Caco-2 (cell line): Measurements from ENCODE around the gene KRTAP25-1. TPM values are rescaled to one million over a fixed set of nuclear protein-coding genes. Genes with fewer than 3 reads are reported as not detected.

Experiments used
- Bru-seq: library from RNA; stranded (reverse); fragments of 400-500 nt; gene quantifications from one replicate; lab custom pipeline; 2021; lab: Mats Ljungman, UMichigan
- BruChase-seq, 2 experiments: library from RNA; stranded (reverse); fragments of 400-500 nt; gene quantifications; one replicate each; lab custom pipeline; 2021; lab: Mats Ljungman, UMichigan
- BruUV-seq: library from RNA; stranded (reverse); fragments of 400-500 nt; replicated peaks from 2 replicates; lab custom pipeline; 2021; lab: Mats Ljungman, UMichigan
- CTCF ChIA-PET: fragments of 300-600 bp; sonication (Branson Sonifier 250); formaldehyde crosslinking; loops from one replicate; lab custom pipeline; 2022; ENCODE audit warnings: antibody characterized with exemption; lab: Charles Lee
- POLR2A ChIA-PET: fragments of 300-600 bp; sonication (Branson Sonifier 250); formaldehyde crosslinking; loops from one replicate; lab custom pipeline; 2022; ENCODE audit warnings: antibody characterized with exemption; lab: Charles Lee
- DNase-seq, 2 experiments: peaks; one replicate each; pipeline versions ENCODE4 v3.0.0 to v3.0.0-alpha.2; 2020 to 2022
- H3K27me3 ChIP-seq: replicated peaks from 2 replicates; pipeline ENCODE4 v1.6.0; 2011; ENCODE audit warnings: low read length; ENCODE audit not compliant: control insufficient read depth, insufficient read depth
- H3K36me3 ChIP-seq: 2 replicates; pipeline ENCODE4 v1.5.1; 2011; ENCODE audit warnings: low read length; ENCODE audit not compliant: control insufficient read depth, insufficient read depth
- H3K4me1 ChIP-seq: fragments of 250-450 bp; sonication (Bioruptor Pico); 2 replicates; pipeline ENCODE4 v1.5.1; 2020; ENCODE audit warnings: mild to moderate bottlenecking
- H3K4me3 ChIP-seq: 2 replicates; pipeline ENCODE4 v1.5.1; 2011; ENCODE audit warnings: low read depth, mild to moderate bottlenecking, control low read depth, low read length
- H3K9me3 ChIP-seq: fragments of 250-450 bp; sonication (Bioruptor Pico); 2 replicates; pipeline ENCODE4 v1.5.1; 2020; ENCODE audit warnings: mild to moderate bottlenecking, moderate library complexity
- H3K27ac Mint-ChIP-seq: one replicate; pipeline ENCODE4 v1.8.0; 2022; ENCODE audit warnings: mixed read lengths; ENCODE audit not compliant: unreplicated experiment
- H3K27me3 Mint-ChIP-seq: one replicate; pipeline ENCODE4 v1.8.0; 2022; ENCODE audit warnings: mixed read lengths; ENCODE audit not compliant: insufficient read depth, unreplicated experiment
- H3K36me3 Mint-ChIP-seq: one replicate; pipeline ENCODE4 v1.8.0; 2022; ENCODE audit warnings: mild to moderate bottlenecking, mixed read lengths; ENCODE audit not compliant: insufficient read depth, unreplicated experiment
- H3K4me1 Mint-ChIP-seq: one replicate; pipeline ENCODE4 v1.8.0; 2022; ENCODE audit warnings: low read depth, mixed read lengths; ENCODE audit not compliant: unreplicated experiment
- H3K4me3 Mint-ChIP-seq: one replicate; pipeline ENCODE4 v1.8.0; 2022; ENCODE audit warnings: mild to moderate bottlenecking, moderate library complexity, mixed read lengths; ENCODE audit not compliant: unreplicated experiment
- H3K9me3 Mint-ChIP-seq: one replicate; pipeline ENCODE4 v1.8.0; 2022; ENCODE audit warnings: mixed read lengths; ENCODE audit not compliant: unreplicated experiment
- intact Hi-C: fragments of 100-400 bp; cut with micrococcal nuclease; formaldehyde crosslinking; loops from one replicate; pipeline ENCODE4 v1.10.0; 2022; ENCODE audit not compliant: unreplicated experiment
- long read RNA-seq: library from polyadenylated mRNA; stranded (forward); transcript quantifications from one replicate; pipeline ENCODE4 v2.0.0, GENCODE V29; 2022
- total RNA-seq: library from RNA; stranded (reverse); gene quantifications from 2 replicates; pipeline ENCODE4 v1.2.3, GENCODE V29; 2022
- TF ChIP-seq, protein P1 (sequence below), 2 experiments: fragments of 200-600 bp in 1 of 2; IDR thresholded peaks; 1 replicate in 1 of 2; 2 replicates in 1 of 2; pipeline versions ENCODE4 v1.5.1 to v1.8.0; 2011 to 2022; ENCODE audit warnings: antibody characterized with exemption in 1 of 2, control low read depth in 1 of 2, inconsistent platforms in 1 of 2, low read depth in 1 of 2, low read length in 1 of 2, mild to moderate bottlenecking in 1 of 2, moderate library complexity in 1 of 2; ENCODE audit not compliant: insufficient read depth in 1 of 2, severe bottlenecking in 1 of 2, unreplicated experiment in 1 of 2

Gene KRTAP25-1, protein sequence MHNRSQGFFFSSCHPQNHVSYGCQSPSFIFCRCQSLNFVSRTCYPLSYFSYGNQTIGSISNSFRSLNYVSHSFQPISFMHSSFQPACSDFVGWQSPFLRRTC
- not detected in 2 replicates for total RNA-seq
- Bru-seq, nascent RNA, result not detected
- not detected for BruChase-seq, experiment 1, labeled RNA remaining after a 2-hour chase
- BruChase-seq, experiment 2, labeled RNA remaining after a 6-hour chase, result not detected
- long read RNA-seq, result 0 reads

DNA sequence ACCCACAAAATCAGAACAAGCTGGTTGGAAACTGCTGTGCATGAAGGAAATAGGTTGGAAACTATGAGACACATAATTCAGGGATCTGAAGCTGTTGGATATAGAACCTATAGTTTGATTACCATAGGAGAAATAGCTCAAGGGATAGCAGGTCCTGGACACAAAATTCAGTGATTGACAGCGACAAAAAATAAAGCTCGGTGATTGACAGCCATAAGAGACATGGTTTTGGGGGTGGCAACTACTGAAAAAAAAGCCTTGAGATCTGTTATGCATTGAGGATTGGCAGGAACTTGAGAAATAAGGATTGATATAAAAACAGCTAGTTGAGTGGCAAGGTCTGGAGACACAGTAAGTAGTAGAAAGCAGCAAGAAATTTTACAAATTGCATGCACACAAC lies at the start of gene KRTAP25-1:
Gene KRTAP25-1, minus strand, starts transcription at position 300 of the 400 bp plus-strand sequence. Its CDS starts 24 bp downstream, at position 276.
- H3K4me1 Mint-ChIP-seq, result no peaks in the 10 kb centered on the region
- Histone ChIP-seq H3K4me3 (no peak within 1 kb of the TSS), H3K9me3 (no peaks in the 10 kb centered on the region), H3K4me1 (no peaks in the 10 kb centered on the region), H3K27me3 (no peaks in the 10 kb centered on the region), H3K36me3 (no peaks in the 10 kb centered on the region)
- H3K36me3 Mint-ChIP-seq, result no peaks in the 10 kb centered on the region
- no peak for DNase-seq
- ChIA-PET CTCF (no interaction called here), POLR2A (no interaction called here)
- intact Hi-C loops, result no loop called here
- H3K9me3 Mint-ChIP-seq, result no peaks in the 10 kb centered on the region
- BruUV-seq, result no TSS peak
- no peak within 1 kb of the TSS for H3K27ac Mint-ChIP-seq
- H3K4me3 Mint-ChIP-seq, result no peak within 1 kb of the TSS
- peaks cover 6% of the 10 kb centered on the region for H3K27me3 Mint-ChIP-seq
- TF ChIP-seq, protein P1, sequence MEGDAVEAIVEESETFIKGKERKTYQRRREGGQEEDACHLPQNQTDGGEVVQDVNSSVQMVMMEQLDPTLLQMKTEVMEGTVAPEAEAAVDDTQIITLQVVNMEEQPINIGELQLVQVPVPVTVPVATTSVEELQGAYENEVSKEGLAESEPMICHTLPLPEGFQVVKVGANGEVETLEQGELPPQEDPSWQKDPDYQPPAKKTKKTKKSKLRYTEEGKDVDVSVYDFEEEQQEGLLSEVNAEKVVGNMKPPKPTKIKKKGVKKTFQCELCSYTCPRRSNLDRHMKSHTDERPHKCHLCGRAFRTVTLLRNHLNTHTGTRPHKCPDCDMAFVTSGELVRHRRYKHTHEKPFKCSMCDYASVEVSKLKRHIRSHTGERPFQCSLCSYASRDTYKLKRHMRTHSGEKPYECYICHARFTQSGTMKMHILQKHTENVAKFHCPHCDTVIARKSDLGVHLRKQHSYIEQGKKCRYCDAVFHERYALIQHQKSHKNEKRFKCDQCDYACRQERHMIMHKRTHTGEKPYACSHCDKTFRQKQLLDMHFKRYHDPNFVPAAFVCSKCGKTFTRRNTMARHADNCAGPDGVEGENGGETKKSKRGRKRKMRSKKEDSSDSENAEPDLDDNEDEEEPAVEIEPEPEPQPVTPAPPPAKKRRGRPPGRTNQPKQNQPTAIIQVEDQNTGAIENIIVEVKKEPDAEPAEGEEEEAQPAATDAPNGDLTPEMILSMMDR (IDR thresholded peaks at IDR 0.05; ENCODE audit: insufficient read depth in 1 of 2, low read depth in 1 of 2, low read length in 1 of 2, severe bottlenecking in 1 of 2, unreplicated experiment in 1 of 2), result no peak

DNA sequence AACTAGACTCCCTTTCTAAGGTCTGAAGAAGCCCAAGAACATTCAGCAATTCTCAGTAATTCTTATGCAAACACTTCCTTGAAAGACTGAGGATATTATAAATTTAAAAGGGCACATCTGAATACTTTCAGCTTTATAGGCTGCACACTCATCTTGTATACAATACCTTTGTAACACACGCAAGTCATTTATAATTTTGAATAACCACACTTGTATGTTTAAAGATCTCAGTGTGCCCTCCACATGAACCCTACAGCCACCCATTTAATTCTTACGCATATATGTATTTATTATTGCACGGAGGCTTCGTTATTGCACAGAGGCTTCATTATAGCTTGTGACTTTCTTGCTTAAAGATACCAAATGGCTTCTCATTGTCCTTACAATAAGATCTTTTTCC lies 49.4 kb upstream of the KRTAP25-1 start:
- no peak overlapping the region for H3K27ac Mint-ChIP-seq
- H3K9me3 Mint-ChIP-seq, result no peaks in the 10 kb centered on the region
- no peak overlapping the region for H3K4me3 Mint-ChIP-seq
- BruUV-seq, result no TSS peak
- no peak overlapping the region for H3K4me3 ChIP-seq
- H3K36me3 ChIP-seq, result no peaks in the 10 kb centered on the region
- CTCF ChIA-PET, result interaction anchor here (0.6 kb wide), 1 partner anchor 95 kb away, joined by 3 read pairs; no protein-coding TSS in a partner anchor
- peaks cover 3% of the 10 kb centered on the region for H3K27me3 Mint-ChIP-seq
- H3K4me1 ChIP-seq, result no peaks in the 10 kb centered on the region
- H3K36me3 Mint-ChIP-seq, result no peaks in the 10 kb centered on the region
- no peak for DNase-seq
- TF ChIP-seq, protein P1 (IDR thresholded peaks at IDR 0.05; ENCODE audit: insufficient read depth in 1 of 2, low read depth in 1 of 2, low read length in 1 of 2, severe bottlenecking in 1 of 2, unreplicated experiment in 1 of 2), result no peak
- POLR2A ChIA-PET, result no interaction called here
- no peaks in the 10 kb centered on the region for H3K27me3 ChIP-seq
- intact Hi-C loops, result no loop called here
- H3K4me1 Mint-ChIP-seq, result no peaks in the 10 kb centered on the region
- H3K9me3 ChIP-seq, result no peaks in the 10 kb centered on the region

DNA sequence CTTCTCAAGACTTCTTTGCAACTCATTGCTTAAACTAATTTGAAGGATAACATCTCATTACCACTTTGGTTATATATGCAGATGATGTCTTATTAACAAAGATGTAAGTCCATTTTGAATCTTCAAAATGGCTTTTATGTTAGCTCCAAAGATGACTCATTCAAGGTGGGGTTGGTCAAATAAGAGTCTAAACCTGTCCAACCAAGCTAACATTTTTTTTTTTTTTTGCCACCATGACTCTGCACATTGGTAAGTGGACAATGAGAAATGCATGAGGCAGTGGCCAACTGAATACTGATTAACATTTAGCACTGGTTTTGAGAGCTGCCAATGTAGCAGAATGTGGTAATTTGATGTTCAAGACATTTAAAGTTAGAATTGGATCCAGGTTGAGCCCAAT lies 48.5 kb upstream of the KRTAP25-1 start:
- BruUV-seq, result no TSS peak

More for the DNA sequence above, 48.5 kb upstream of the KRTAP25-1 start:
- H3K4me1 ChIP-seq, result no peaks in the 10 kb centered on the region
- no peaks in the 10 kb centered on the region for H3K27me3 ChIP-seq
- no peaks in the 10 kb centered on the region for H3K36me3 ChIP-seq
- POLR2A ChIA-PET, result no interaction called here
- Mint-ChIP-seq H3K27me3 (peaks cover 3% of the 10 kb centered on the region), H3K36me3 (no peaks in the 10 kb centered on the region), H3K9me3 (no peaks in the 10 kb centered on the region), H3K4me1 (no peaks in the 10 kb centered on the region), H3K4me3 (no peak overlapping the region), H3K27ac (no peak overlapping the region)
- H3K9me3 ChIP-seq, result no peaks in the 10 kb centered on the region
- CTCF ChIA-PET, result interaction anchor here (0.7 kb wide), 1 partner anchor 111 kb away, joined by 3 read pairs; no protein-coding TSS in a partner anchor
- no peak overlapping the region for H3K4me3 ChIP-seq
- intact Hi-C loops, result no loop called here
- TF ChIP-seq, protein P1 (IDR thresholded peaks at IDR 0.05; ENCODE audit: insufficient read depth in 1 of 2, low read depth in 1 of 2, low read length in 1 of 2, severe bottlenecking in 1 of 2, unreplicated experiment in 1 of 2), result no peak
- no peak for DNase-seq
